Measurements from ENCODE around the gene NHEJ1.

NHEJ1 gene

DNA sequence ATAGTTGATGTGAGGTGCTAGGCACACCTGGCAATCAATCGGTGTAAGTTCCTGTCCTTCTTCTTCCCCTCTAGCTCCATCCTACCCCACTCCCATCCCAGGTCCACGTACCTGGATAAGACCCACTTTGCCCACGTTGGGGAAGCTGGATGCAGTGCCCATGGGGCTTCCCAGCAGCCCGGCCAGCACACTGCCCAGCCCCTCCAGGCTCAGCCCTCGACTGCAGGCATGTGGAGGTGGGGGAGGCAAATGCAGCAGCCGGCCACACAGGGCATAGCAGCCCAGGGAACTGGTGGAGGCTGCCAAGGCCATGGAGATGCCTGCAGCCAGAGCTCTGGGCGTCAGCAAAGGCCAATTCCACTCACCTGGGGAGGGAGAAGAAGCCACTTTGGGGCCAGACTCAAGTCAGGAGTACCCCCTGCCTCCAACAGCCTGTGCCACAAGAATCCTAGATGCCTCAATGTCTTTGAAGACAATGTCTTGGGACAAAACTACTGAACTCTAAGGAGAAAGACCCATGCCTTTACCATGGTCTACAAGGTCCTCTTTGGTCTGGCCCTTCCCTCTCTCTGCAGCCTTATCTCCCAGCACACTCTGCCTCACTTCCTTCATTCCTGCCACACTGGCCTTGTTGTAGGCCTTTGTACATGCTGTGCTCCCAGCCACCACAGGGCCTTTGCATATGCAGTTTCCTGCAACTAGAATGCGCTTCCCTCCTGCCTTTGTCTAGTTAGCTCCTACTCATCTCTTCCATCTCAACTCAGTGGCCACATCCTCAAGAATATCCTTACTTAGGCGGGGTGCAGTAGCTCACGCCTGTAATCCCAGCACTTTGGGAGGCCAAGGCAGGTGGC is 4.7 kb upstream of the NHEJ1 start:
- DNase-seq (ENCODE audit: low spot score) = no peak

DNA sequence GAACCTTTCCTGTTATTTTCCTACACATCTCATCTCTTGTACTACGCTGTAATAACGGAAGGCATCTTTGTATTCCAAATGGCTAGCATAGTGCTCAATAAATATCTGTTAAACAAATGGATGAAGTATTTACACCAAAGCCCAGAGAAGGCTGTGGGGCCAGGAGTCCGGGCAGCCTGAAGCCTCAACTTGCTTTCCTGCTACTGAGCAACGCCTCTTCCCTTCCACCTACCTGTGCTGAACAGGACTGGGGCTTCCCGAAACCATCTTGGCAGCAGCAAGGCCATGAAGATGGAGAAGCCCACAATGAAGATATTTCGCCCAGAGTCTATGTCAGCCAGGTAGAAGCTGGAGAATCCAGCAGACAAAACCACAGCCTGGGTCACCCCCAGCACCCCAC is 2.5 kb upstream of the NHEJ1 start:
- DNase-seq (ENCODE audit: low spot score) = no peak

DNA sequence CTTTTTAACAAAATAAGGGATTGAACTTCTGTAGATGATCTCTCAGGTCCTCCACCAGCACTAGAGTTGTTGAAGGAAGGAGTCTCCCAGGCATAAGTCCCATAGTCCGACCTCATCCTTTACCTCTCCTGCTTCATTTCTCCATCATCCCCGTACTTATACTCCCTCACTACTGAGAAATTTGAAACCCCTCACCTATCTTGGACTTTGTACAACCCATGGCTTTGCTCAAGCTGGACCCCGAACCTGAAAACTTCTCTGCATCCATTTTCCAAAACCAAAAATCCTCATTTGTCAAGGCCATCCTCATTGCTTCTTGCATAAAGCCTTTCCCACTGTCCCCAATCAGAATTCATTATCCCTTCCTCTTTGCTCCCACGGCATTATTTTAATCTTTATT is 482 bp upstream of the NHEJ1 start:
- DNase-seq (ENCODE audit: low spot score) = no peak

DNA sequence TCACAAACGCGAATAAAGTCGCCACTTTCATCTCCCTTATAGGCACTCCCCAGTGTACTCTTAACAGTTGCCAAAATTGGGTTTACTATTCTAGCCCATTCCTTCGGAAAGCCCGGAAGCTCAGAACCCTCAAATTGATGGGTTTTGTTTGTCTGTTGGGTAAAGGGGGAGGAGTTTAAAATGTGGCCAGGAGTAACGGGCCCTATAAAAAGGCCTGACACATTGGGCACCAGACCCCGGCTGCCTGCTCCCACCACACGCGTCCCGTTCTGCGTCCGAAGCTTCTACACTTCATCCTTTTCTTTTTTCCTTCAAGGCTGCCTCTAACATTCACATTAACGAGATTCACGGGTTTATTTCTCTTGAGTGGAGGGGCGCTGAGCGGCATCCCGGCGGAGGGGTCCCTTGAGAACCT is 837 bp downstream of the NHEJ1 start:
- DNase-seq (ENCODE audit: low spot score) = no peak

DNA sequence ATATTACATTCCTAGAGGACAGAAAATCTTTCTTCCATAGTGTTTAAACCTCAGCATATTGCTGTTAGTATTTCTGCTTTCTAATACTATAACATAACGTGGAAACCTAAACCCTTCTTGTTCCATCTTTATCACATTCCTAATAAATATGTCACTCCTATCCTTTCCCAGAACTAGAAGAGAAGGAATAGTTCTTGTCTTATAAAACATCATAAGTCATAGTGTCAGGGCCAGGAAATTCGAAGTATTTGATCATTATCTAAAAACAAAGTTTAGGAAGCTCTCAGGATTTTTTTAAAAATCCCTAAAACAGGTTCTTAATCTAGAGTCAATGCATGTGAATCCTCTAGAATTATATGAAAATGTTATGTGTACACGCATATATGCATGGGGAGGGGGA is 2.0 kb downstream of the NHEJ1 start:
- DNase-seq (ENCODE audit: low spot score) = no peak

DNA sequence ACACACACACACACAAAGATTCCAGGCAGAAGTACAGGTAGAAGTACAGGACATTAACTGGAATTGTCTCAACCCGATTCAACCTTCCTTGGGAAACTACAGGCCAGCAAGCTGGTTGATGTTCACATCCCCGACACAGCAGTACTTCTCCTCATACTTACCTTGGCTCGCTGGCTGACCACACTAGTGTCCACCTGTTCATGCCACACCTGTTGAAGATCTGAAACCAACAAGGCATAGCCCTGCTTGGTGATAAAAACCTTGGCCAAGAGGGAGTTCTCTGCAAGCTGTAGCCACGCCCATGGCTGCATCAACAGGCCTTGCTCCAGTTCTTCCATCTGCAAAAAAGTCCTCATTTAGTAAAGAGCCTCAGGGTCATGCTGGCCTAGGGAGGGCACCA is 2.6 kb downstream of the NHEJ1 start:
- DNase-seq (ENCODE audit: low spot score) = no peak

DNA sequence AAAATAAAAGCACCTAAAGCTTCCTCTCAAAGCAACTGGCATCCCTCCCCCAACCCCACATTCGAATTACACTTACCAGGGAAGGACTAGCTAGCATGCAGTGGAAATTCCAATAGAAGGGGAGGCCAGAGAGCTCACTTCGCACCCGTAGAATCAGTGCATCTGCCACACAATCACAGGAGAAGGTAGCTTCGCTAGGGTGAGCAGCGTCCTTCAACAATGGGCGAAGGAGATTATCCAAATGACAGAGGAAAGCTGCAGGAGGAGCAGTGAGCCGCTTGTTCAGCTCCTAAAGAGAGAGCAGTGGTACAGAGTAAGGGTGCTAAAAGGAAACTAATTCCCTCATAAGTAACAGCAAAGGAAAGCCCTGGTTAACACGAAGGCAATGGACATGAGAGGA is 3.2 kb downstream of the NHEJ1 start:
- DNase-seq (ENCODE audit: low spot score) = no peak

DNA sequence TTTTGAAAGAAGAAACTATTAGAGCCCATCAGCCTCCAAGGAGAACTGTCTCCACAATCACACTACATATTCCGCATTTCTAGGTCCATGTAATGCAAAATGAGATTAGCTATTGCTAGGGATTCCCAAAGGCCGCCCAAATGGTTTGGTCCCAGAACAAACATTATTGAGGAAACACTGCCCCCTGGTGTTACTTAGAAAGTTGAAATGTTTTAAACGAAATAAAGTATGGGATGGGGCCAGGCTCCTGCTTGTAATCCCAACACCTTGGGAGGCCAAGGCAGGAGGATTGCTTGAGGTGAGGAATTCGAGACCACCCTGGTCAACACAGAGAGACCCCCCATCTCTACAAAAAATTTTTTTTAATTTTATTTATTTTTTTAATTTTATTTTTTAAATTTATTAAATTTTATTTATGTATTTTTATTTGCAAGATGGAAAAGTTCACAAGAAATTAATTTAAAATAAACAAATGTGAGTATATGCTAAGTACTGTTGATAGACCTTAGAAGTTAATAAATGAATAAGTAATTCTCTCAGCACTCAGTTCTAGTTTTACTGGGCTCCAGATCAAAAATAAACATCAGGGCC is 5.5 kb downstream of the NHEJ1 start:
- peak; percentile 79 for DNase-seq (ENCODE audit: low spot score)

DNA sequence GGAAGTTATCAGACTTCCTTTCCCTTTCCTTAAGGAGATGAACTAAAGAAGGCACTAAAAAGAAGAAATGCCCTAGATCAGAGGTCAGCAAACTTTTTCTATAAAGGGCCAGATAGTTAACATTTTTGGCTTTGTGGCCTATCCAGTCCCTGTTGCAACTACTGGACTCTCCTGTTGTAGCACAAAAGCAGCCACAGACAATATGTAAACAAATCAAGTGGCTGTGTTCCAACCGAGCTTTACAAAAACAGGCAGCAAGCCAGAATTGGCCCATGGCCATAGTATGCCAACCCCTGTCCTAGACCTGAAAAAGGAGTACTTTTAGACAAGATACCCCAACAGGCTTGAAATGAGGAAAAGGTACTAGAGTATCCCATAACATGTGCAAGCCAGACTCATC is 10.9 kb downstream of the NHEJ1 start:
- DNase-seq (ENCODE audit: low spot score) = no peak

DNA sequence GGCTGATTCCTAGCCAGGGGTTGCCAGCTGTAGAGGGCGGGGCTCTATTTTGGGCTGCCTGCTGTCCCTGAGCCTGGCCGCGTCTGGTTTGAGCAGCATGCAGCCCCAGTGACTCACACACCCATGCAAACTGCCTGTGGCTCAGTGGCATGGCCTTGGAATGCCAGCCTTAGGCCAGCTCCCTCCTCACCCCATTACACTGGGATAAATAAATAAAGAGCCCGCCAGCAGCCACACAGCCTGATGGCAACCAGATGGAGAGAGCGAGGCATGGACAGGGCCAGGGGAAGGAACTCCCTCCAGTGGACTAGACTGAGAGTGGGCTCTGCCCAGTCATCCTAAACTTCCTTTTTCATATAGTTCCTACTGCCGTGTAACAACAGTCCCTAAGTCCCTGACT is 18.3 kb downstream of the NHEJ1 start:
- peak; percentile 84 for DNase-seq (ENCODE audit: low spot score)

DNA sequence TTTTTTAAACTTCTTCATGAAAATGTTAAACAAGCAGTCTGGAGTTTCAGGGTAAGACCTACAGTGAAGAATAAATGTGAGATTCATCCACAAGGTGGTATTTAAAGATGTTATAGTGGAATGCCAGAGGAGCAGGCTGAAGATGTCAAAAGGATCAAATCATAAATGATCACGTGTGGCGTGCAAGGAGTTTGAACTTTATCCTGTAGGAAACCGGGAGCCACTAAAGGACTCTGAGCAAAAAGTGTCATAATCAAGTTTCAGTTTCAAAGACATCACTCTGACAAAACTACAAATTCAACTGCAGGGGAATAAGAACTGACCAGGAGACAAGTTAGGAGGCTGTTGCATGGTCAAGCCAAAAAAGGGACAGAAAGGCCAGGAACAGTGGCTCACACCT is 19.9 kb downstream of the NHEJ1 start:
- DNase-seq (ENCODE audit: low spot score) = no peak

DNA sequence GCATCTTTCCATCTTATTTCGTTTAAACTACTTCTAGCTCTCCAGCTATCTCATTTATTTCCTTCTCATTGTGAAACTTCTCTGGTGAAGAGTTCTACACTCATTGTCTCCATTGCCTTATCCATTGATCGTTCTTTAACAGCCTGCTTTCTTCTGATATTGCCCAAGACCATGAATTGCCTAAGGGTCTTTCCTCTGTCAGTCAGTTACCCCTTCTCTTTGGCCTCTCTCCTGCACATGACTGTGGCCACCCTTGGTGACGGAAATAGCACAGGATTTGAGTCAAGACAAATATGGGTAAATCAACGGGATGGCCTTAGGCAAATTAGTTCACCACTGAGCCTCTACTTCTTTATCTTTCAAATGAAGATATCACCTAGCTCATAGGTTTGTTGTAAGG is 26.6 kb downstream of the NHEJ1 start:
- no peak for DNase-seq (ENCODE audit: low spot score)

DNA sequence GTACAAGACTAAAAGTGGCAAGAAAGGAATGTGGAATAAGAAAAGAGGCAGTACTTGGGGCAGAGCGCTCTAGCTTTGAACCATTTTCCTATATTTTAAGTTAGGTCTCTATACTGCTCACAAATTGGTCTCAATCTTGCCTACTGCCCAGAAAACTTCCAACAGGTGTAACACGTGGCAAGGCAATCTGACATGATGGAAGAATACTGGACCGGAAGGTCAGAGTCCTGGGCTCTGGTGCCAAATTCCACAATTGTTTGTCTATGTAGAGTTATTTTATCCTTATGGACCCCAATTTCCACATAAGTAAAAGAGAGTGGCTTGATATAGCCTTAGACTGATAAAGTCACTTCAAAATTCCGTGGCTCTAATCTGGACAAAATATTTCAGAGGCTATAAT is 28.9 kb downstream of the NHEJ1 start:
- DNase-seq (ENCODE audit: low spot score) = no peak

DNA sequence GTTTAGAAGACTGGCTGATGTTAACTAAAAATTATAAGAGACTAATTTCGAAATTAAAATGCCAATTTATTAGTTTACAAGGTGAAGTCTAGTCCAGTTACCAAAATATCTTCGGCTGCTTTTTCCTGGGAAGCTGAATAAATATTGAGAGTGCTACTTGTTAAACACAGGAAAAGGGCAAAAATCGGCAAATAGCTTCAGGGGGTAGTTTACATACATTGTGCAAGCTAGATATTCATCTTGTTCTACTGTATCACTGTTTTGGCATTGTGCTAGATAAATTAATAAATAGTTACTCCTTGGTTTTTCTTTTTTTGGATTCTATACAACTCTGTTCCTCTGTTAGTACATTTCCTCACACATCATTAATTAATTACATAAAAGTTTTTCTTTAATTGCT is 29.3 kb downstream of the NHEJ1 start:
- no peak for DNase-seq (ENCODE audit: low spot score)

DNA sequence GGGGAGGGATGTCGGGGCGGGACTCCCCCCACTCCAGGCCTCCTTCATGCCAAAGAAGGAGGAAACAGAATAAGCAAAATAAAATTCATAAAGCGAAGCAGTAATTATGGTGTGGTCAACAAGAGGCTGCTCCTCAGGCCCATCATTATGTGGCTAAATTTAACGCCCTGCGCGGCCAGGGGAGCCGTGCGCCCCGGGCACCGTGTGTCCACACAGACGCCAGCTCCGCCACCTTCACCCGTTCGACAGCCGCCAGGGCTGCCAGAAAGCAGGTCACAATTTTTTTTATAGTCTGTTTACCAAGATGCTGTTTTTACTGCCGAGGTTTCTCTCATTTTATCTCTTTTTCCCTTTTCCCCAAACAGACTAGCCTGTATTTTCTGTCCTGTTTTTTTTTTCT is 31.0 kb downstream of the NHEJ1 start:
- DNase-seq (ENCODE audit: low spot score) = no peak

DNA sequence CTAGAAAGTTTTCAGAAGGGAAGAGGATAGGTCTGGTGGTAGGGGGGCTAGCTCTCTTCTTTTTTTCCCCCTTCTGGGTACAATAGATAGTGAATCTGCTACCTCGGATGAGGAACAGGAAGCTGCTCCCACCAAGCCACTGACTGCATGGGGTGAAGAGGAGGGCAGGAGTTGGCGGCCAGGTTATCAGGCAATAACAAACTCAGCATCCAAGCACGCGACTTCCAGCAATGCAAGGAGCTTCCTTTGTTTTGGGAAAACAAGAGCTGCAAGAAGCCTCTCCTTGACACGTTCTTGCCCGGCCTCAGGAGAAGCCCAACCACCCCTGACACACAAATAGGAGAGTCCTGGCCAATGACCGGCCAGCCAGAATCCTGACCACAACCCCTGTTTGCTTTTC is 32.2 kb downstream of the NHEJ1 start:
- DNase-seq (ENCODE audit: low spot score) = no peak

DNA sequence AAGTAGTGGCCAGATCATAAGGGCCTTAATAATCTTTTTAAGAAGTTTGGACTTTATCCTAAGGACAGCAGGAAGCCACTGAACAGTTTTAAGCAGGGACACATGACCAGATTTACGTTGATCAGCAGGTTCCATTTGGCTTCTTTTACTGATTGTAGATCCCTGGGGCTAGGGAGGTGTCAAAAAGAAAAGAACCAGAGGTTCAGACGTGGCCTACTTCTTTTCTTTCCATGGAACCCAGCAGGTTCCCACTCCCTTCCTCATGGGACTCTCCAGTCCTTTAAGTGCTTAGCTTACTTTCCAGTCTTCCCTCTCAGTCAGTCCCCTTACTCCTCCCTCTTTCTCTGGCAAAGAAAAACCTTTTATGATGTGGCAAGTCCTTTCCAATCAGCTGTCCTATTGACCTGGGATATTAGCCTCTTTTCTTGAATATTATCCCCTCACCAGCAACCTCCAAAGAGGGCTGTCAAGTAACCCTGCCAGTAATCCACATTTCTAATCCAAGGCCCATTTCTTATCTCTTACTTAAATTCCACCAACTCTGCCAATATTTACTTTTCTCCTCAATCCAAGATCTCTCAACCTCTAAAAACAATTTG is 33.5 kb downstream of the NHEJ1 start:
- no peak for DNase-seq (ENCODE audit: low spot score)

DNA sequence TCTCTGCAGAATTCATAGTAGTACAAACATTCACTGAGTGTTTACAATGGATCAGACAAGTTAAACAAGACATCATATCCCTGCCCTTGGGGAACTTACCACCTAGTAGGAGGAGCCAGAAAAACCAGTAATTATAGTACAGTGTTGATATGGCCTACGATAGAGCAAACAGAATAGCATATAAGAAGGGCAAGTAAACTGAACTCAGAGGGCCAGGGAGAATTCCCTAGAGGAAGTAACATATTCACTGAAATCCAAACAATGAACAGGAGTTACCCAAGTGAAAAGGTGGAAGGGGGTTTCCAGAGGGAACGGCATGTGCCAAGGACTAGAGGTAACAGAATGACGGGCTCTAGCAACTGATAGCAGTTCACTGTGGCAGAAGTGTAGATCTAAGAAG is 34.1 kb downstream of the NHEJ1 start:
- peak; percentile 64 for DNase-seq (ENCODE audit: low spot score)

DNA sequence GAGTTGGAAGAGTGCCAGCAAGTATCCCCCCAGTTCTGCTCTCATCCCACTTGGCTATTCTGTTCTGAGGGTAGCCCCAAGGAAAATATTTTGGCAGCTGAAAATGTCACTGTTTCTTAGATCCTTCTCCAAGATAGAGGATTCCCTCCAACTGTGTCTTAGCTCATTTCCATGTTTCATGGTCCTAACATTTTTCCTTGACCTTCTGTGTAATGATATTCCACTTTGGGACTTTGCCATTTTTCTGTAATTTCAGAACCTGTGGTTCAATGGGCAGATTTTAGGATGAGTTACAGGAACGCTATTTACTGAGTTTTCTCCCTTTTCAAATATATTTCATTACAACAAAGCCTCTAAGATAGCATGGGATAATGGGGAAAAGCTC is 34.7 kb downstream of the NHEJ1 start:
- no peak for DNase-seq (ENCODE audit: low spot score)

DNA sequence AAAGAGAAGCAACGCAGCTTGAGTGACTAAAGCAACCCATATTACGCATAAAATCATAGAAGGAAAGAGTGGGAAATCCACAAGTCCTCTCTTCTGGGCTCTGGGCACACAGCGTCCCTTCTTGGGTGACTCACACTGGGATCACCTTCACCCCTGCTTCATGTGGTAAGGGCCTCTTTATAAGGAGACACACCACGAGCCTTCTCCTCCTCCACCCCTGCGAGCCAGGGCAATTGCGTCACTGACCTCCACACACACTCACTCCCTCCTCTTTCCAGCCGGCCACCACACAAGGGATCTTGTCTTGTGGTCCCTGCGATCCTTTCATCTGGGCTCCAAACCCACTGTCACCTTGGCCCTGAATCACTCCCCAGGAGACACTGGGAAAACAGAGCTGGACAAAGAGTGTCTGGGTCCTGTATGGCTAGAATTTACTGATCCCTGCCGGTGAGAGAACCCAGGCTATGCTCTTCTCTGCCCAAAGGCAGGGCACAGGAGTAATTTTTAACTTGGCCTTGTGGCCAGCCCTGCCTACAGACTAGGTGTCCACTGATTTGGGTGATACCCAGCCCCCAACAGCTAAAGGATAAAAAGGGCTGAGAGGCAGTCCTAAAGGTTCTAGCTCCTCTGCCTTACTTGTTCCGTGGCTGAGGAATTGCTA is 35.3 kb downstream of the NHEJ1 start:
- DNase-seq (ENCODE audit: low spot score) = peak; percentile 95

DNA sequence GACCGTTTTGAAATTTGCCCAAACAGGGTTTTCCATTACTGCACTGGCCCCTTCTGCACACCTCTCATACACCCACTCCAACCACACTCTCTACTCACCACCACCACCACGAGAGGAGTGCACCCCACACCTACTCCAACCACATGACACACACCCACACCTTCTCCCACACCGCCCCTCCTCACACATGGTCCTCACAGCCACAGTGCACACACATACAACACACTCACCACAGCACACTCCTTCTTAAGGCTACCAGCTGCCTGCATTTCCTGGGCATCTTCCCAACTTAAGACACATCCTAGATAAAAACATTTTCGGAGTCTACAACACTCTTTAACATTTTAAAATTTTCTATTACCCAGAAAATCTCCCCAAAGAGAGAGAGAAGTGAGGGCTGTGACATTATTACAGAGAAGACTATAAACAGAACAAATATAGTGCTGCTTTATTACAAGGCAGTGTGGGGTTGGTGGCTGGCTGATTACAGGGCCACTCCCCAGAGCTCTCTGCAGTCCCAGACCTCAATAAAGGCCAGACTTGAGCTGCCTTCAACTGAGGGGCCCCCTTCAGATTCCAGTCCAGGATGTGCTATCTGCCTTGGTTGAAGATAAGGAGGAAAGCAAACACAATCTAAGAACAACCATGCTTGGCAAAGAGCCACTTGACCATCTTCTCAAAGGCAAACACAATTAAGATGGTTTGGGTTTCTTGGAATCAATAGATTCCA is 36.1 kb downstream of the NHEJ1 start:
- DNase-seq (ENCODE audit: low spot score) = peak; percentile 19

DNA sequence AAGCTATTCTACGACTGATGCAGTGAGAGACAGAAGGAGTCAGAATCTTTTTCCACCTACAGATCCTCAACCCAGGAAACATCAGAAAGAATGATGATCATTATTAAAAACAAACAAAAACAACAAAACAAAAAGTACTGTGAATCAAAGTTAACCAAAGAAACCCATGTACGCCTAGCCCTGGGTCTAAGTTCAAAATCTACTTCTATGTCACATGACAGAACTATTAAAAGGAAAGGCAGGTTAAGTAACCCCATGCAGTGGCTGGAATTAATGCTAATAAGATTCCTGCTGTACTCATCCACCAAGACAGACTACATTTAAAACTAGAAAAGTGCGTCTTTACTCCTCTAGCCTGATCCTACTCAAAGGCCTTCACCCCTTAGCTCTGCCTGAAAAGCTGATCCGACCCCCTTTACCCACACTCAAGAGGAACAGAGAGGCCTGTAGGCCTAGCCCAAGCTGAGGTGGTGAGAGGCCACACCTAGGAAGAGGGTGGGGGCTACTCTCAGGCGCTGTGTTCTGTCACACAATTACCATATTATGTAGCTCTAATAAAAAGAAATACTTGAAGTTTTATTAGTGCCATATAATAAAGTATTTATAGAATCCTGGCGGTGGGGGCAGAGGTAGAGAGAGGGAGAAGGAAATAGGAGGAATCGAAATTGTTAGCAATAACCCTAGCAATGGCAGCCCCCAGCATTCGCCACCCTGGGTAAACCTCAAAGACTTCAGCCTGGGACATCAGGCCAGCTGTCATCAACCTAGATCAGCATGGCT is 37.1 kb downstream of the NHEJ1 start:
- no peak for DNase-seq (ENCODE audit: low spot score)
